ENCODE results near the gene LETMD1.

LETMD1 gene

GRCh38 chr12:51049525-51049924, 1.4 kb downstream of the LETMD1 start:
- H3K27me3 ChIP-seq (ENCODE audit: insufficient read depth, poor library complexity, severe bottlenecking): no peaks in the 10 kb centered on the region
- TF ChIP-seq REST (IDR thresholded peaks at IDR 0.05; ENCODE audit: insufficient replicate concordance, low read depth) (no peak), GABPA (IDR thresholded peaks at IDR 0.05; ENCODE audit: low read depth) (no peak), SPI1 (IDR thresholded peaks at IDR 0.05; ENCODE audit: borderline replicate concordance, low read depth) (no peak), POLR2AphosphoS5 (IDR thresholded peaks at IDR 0.05; ENCODE audit: low read depth) (no peak), CTCF (IDR thresholded peaks at IDR 0.05; ENCODE audit: insufficient read depth, low read length) (no peak)
- peak overlapping the region; percentile 94 for H3K27ac ChIP-seq (replicated peaks)
- DNase-seq (ENCODE audit: low read depth in 1 of 2, low spot score in 1 of 2): no peak
- H3K4me3 ChIP-seq (replicated peaks; ENCODE audit: insufficient read depth, low read length): peak overlapping the region; percentile 70

- Histone ChIP-seq H3K27ac (replicated peaks) (no peak overlapping the region), H3K4me3 (replicated peaks; ENCODE audit: insufficient read depth, low read length) (no peak overlapping the region), H3K27me3 (ENCODE audit: insufficient read depth, poor library complexity, severe bottlenecking) (no peaks in the 10 kb centered on the region)
- TF ChIP-seq GABPA (IDR thresholded peaks at IDR 0.05; ENCODE audit: low read depth) (no peak), SPI1 (IDR thresholded peaks at IDR 0.05; ENCODE audit: borderline replicate concordance, low read depth) (no peak), POLR2AphosphoS5 (IDR thresholded peaks at IDR 0.05; ENCODE audit: low read depth) (no peak), REST (IDR thresholded peaks at IDR 0.05; ENCODE audit: insufficient replicate concordance, low read depth) (no peak), CTCF (IDR thresholded peaks at IDR 0.05; ENCODE audit: insufficient read depth, low read length) (no peak)
- DNase-seq (ENCODE audit: low read depth in 1 of 2, low spot score in 1 of 2): no peak
Observed at GRCh38 chr12:51051787-51052186, 3.7 kb downstream of the LETMD1 start.

- Histone ChIP-seq H3K27ac (replicated peaks) (no peak overlapping the region), H3K27me3 (ENCODE audit: insufficient read depth, poor library complexity, severe bottlenecking) (no peaks in the 10 kb centered on the region), H3K4me3 (replicated peaks; ENCODE audit: insufficient read depth, low read length) (no peak overlapping the region)
- DNase-seq (ENCODE audit: low read depth in 1 of 2, low spot score in 1 of 2): no peak
- TF ChIP-seq POLR2AphosphoS5 (IDR thresholded peaks at IDR 0.05; ENCODE audit: low read depth) (no peak), SPI1 (IDR thresholded peaks at IDR 0.05; ENCODE audit: borderline replicate concordance, low read depth) (no peak), GABPA (IDR thresholded peaks at IDR 0.05; ENCODE audit: low read depth) (no peak), CTCF (IDR thresholded peaks at IDR 0.05; ENCODE audit: insufficient read depth, low read length) (no peak), REST (IDR thresholded peaks at IDR 0.05; ENCODE audit: insufficient replicate concordance, low read depth) (no peak)
Observed at GRCh38 chr12:51055060-51055459, 6.9 kb downstream of the LETMD1 start.

Measured in HL-60 (cell line).